PC-3 (cell line): Measurements from ENCODE around the gene MLYCD. TPM values are rescaled to one million over a fixed set of nuclear protein-coding genes. Genes with fewer than 3 reads are reported as not detected.

Experiments
- ATAC-seq: fragments of 200-7000 bp; cut with Tn5 transposase; 2 replicates; pipeline ENCODE4 v1.9.1; 2020; ENCODE audit warnings: mild to moderate bottlenecking, moderate library complexity
- BruUV-seq: library from RNA; stranded (reverse); fragments of 400-500 nt; replicated peaks from 2 replicates; lab custom pipeline; 2021; lab: Mats Ljungman, UMichigan
- CTCF ChIA-PET: fragments of 300-600 bp; sonication (Branson Sonifier 250); formaldehyde crosslinking; loops from one replicate; lab custom pipeline; 2022; ENCODE audit warnings: antibody characterized with exemption; lab: Charles Lee
- POLR2A ChIA-PET: fragments of 300-600 bp; sonication (Branson Sonifier 250); formaldehyde crosslinking; loops from one replicate; lab custom pipeline; 2022; ENCODE audit warnings: antibody characterized with exemption; ENCODE audit not compliant: unreplicated experiment; lab: Charles Lee
- DNase-seq: peaks from one replicate; pipeline ENCODE4 v3.0.0-alpha.2; 2015
- H2AFZ ChIP-seq: fragments of 300-600 bp; sonication (generic); 2 replicates; pipeline ENCODE4 v1.6.0; 2016; ENCODE audit warnings: antibody characterized with exemption, low read length
- H3F3A ChIP-seq: fragments of 300-600 bp; sonication (generic); one replicate; pipeline ENCODE4 v1.6.0; 2017; ENCODE audit warnings: antibody characterized with exemption, low read length, control low read depth, mild to moderate bottlenecking; ENCODE audit not compliant: unreplicated experiment
- H3K27ac ChIP-seq: fragments of 300-600 bp; sonication (generic); 2 replicates; pipeline ENCODE4 v1.5.1; 2016; ENCODE audit warnings: mild to moderate bottlenecking, low read length
- H3K27me3 ChIP-seq: fragments of 300-600 bp; sonication (generic); 2 replicates; pipeline ENCODE4 v1.6.1; 2016; ENCODE audit warnings: low read length, mixed read lengths
- H3K36me3 ChIP-seq: fragments of 300-600 bp; sonication (generic); 2 replicates; pipeline ENCODE4 v1.6.1; 2016; ENCODE audit warnings: low read depth, mixed run types, low read length, mixed read lengths
- H3K4me1 ChIP-seq: fragments of 300-600 bp; sonication (generic); 2 replicates; pipeline ENCODE4 v1.5.1; 2016; ENCODE audit warnings: low read length; ENCODE audit not compliant: insufficient read depth
- H3K4me2 ChIP-seq: fragments of 300-600 bp; sonication (generic); 2 replicates; pipeline ENCODE4 v1.6.0; 2016; ENCODE audit warnings: low read length
- H3K4me3 ChIP-seq: fragments of 300-600 bp; sonication (generic); 2 replicates; pipeline ENCODE4 v1.5.1; 2016; ENCODE audit warnings: mild to moderate bottlenecking, low read length, mixed read lengths
- H3K79me2 ChIP-seq: fragments of 300-600 bp; sonication (generic); 2 replicates; pipeline ENCODE4 v1.6.1; 2017; ENCODE audit warnings: low read length, mixed read lengths
- H3K9ac ChIP-seq: fragments of 300-600 bp; sonication (generic); 2 replicates; pipeline ENCODE4 v1.6.0; 2016; ENCODE audit warnings: mild to moderate bottlenecking, low read length
- H3K9me2 ChIP-seq: fragments of 300-600 bp; sonication (generic); replicated peaks from 2 replicates; pipeline ENCODE4 v1.6.1; 2016; ENCODE audit warnings: mixed run types, low read length, mixed read lengths
- H3K9me3 ChIP-seq: fragments of 300-600 bp; sonication (generic); 2 replicates; pipeline ENCODE4 v1.6.1; 2016; ENCODE audit warnings: low read length, mixed read lengths
- H4K20me1 ChIP-seq: fragments of 300-600 bp; sonication (generic); 2 replicates; pipeline ENCODE4 v1.6.1; 2016; ENCODE audit warnings: low read length, mixed read lengths
- EZH2 ChIP-seq: fragments of 300-600 bp; sonication (generic); IDR thresholded peaks from one replicate; pipeline ENCODE4 v1.6.1; 2017; ENCODE audit warnings: antibody characterized with exemption, mild to moderate bottlenecking, low read length; ENCODE audit not compliant: unreplicated experiment
- EZH2phosphoT487 ChIP-seq: fragments of 300-600 bp; sonication (generic); IDR thresholded peaks from 2 replicates; pipeline ENCODE4 v1.6.1; 2018; ENCODE audit warnings: mild to moderate bottlenecking, antibody characterized with exemption, low read length, borderline replicate concordance
- intact Hi-C: fragments of 100-400 bp; cut with micrococcal nuclease; formaldehyde crosslinking; loops from 2 replicates; pipeline ENCODE4 v1.9.0; 2023
- total RNA-seq: library from RNA; depleted of rRNA; stranded (reverse); fragments of >200 nt; gene quantifications from 2 replicates; pipeline ENCODE4 v1.2.3, GENCODE V29; 2014
- TF ChIP-seq, protein P1 (sequence below): fragments of 300-600 bp; sonication (generic); conservative IDR thresholded peaks from 2 replicates; pipeline ENCODE4 v1.5.1; 2017; ENCODE audit warnings: antibody characterized with exemption, low read depth, mild to moderate bottlenecking, low read length

The MLYCD gene
- total RNA-seq, 1 experiment from 2014 or later, result 0.95 TPM

DNA sequence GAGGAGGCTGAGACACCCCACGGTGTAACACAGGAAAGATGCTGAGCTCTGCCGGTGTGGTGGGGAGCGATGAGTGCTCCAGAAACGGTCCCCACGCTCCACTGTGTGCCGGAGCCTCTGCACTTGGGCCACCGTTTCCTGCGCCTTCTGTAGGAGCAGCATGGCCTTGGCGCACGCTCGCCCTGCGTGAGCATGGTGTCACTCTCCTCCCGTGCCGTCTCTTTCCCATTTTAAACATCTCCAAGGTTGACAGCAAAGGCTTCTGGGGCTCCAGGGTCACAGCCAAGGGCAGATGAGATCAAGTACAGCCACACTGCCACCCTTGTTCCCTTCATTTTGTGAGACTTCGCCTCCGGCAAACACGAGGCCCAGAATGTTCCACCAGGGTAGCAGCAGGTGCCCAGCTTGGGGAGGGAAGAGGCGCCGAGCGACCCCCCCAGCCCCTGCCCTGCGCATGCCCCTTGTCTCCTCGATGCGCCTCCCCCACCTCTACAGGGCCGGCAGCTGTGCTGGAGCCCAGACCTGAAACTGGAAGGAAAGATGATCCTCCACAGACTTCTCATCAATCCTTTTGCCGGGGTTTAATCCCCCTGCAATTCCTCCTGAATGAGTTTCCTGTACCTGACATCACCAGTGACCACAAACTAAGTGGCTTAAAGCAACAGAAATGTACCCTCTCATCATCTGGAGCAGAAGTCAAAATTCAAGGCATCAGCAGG lies 34.2 kb downstream of the MLYCD start:
- no peaks in the 10 kb centered on the region for H3K9me2 ChIP-seq
- intact Hi-C loops, result no loop called here
- H3K9me3 ChIP-seq, result no peaks in the 10 kb centered on the region
- H3K4me2 ChIP-seq, result no peak overlapping the region
- no peaks in the 10 kb centered on the region for H3K79me2 ChIP-seq
- no peak for ATAC-seq
- H2AFZ ChIP-seq, result no peak overlapping the region
- TF ChIP-seq EZH2, result no peak
- TF ChIP-seq, protein P1, sequence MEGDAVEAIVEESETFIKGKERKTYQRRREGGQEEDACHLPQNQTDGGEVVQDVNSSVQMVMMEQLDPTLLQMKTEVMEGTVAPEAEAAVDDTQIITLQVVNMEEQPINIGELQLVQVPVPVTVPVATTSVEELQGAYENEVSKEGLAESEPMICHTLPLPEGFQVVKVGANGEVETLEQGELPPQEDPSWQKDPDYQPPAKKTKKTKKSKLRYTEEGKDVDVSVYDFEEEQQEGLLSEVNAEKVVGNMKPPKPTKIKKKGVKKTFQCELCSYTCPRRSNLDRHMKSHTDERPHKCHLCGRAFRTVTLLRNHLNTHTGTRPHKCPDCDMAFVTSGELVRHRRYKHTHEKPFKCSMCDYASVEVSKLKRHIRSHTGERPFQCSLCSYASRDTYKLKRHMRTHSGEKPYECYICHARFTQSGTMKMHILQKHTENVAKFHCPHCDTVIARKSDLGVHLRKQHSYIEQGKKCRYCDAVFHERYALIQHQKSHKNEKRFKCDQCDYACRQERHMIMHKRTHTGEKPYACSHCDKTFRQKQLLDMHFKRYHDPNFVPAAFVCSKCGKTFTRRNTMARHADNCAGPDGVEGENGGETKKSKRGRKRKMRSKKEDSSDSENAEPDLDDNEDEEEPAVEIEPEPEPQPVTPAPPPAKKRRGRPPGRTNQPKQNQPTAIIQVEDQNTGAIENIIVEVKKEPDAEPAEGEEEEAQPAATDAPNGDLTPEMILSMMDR, result no peak
- TF ChIP-seq EZH2phosphoT487, result no peak
- no peaks in the 10 kb centered on the region for H3K4me1 ChIP-seq
- H4K20me1 ChIP-seq, result no peaks in the 10 kb centered on the region
- H3F3A ChIP-seq, result no peaks in the 10 kb centered on the region
- no peak overlapping the region for H3K27ac ChIP-seq
- no peak overlapping the region for H3K9ac ChIP-seq
- H3K36me3 ChIP-seq, result no peaks in the 10 kb centered on the region
- ChIA-PET POLR2A (no interaction called here), CTCF (no interaction called here)
- no peaks in the 10 kb centered on the region for H3K27me3 ChIP-seq
- H3K4me3 ChIP-seq, result no peak overlapping the region
- DNase-seq, result no peak
- no TSS peak for BruUV-seq

DNA sequence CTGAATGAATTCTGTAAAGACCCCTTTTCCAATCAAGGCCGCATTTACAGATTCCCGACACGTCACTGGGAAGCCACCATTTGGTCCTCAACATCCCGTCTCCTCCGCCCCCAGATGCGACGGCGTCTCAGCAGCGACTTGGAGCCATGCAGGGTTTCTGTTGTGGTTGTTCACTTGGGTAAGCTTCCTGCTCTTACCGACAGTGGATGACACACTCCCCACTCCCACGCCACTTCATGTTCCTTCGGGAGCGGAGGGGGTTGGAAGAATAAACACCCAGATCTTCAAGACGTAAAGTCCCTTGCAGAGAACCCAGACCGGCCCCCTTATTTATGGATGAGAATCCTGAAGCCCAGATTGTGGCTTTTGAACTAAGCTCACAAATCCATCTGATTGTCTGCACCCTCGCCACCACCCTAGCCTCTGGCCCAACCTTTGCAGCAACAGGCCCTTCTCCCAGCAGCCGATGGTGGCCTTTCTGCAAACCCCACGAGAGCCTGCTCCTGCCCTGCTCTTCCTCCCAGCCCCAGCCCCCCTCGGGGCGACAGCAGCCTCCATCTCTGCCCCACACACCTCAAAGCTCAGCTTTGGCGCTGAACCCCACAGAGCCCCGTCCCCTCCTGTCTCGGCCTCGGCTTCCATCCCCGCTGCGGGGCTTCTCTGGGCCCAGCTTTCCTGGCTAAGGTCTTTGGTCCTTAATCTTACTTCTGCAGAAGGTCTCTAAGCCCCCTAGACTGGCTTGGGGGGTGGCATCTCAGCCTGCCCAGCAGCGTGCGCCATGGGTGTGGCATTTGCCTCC lies 35.2 kb downstream of the MLYCD start:
- Histone ChIP-seq H3K4me2 (no peak overlapping the region), H3K27me3 (no peaks in the 10 kb centered on the region), H3K9me2 (no peaks in the 10 kb centered on the region), H3K36me3 (no peaks in the 10 kb centered on the region), H3K4me3 (no peak overlapping the region), H3K27ac (no peak overlapping the region), H3F3A (no peaks in the 10 kb centered on the region), H4K20me1 (no peaks in the 10 kb centered on the region), H3K9me3 (no peaks in the 10 kb centered on the region), H2AFZ (no peak overlapping the region), H3K9ac (no peak overlapping the region), H3K79me2 (no peaks in the 10 kb centered on the region), H3K4me1 (no peaks in the 10 kb centered on the region)
- DNase-seq (no peak), ATAC-seq (no peak)
- CTCF ChIA-PET, result no interaction called here
- POLR2A ChIA-PET, result no interaction called here
- intact Hi-C loops, result no loop called here
- TF ChIP-seq, protein P1, result no peak
- TF ChIP-seq EZH2 (no peak), EZH2phosphoT487 (no peak)
- BruUV-seq, result no TSS peak

DNA sequence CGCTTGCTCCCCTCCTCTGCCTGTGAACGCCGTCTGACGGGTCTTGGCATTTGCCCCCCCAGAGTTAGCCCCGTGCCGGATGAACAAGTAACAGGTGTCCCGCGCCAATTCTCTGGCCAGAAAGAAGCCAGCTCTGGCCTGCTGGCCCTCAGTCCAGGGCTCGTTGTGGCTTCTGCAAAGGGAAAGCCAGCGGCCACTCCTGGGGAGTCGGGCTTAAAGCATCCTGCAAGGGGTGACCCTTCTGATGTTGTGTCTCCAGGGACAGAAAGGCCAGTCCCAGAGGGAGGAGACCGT lies 35.7 kb downstream of the MLYCD start:
- Histone ChIP-seq H3K36me3 (no peaks in the 10 kb centered on the region), H3K4me1 (no peaks in the 10 kb centered on the region), H2AFZ (no peak overlapping the region), H3K27me3 (no peaks in the 10 kb centered on the region), H3K4me2 (no peak overlapping the region), H3F3A (no peaks in the 10 kb centered on the region), H3K79me2 (no peaks in the 10 kb centered on the region), H3K9ac (no peak overlapping the region), H4K20me1 (no peaks in the 10 kb centered on the region), H3K9me2 (no peaks in the 10 kb centered on the region), H3K9me3 (no peaks in the 10 kb centered on the region), H3K4me3 (no peak overlapping the region), H3K27ac (no peak overlapping the region)
- POLR2A ChIA-PET, result no interaction called here
- no peak for DNase-seq
- CTCF ChIA-PET, result no interaction called here
- ATAC-seq, result no peak
- intact Hi-C loops, result no loop called here
- no peak for TF ChIP-seq EZH2phosphoT487
- TF ChIP-seq EZH2, result no peak
- TF ChIP-seq, protein P1, result no peak
- no TSS peak for BruUV-seq
